ENCODE data around the gene SMIM41.

The SMIM41 gene

GRCh38 chr12:52079576-52080402, at the start of gene SMIM41:
SMIM41 (plus strand) TSS chr12:52079704; CDS start chr12:52079780, 76 bp downstream.
- DNase-seq = no peak

- no peak for DNase-seq
These were observed 47.1 kb upstream of the SMIM41 start for GRCh38 chr12:52032446-52032803.

- DNase-seq = peak; percentile 99
These were observed 46.6 kb upstream of the SMIM41 start for GRCh38 chr12:52032804-52033445.

- DNase-seq = no peak
These were observed 45.9 kb upstream of the SMIM41 start for GRCh38 chr12:52033446-52034140.

- DNase-seq = no peak
These were observed 44.3 kb upstream of the SMIM41 start for GRCh38 chr12:52035190-52035589.

- DNase-seq = no peak
These were observed 43.6 kb upstream of the SMIM41 start for GRCh38 chr12:52035926-52036325.

GRCh38 chr12:52036587-52037171, 42.8 kb upstream of the SMIM41 start:
- DNase-seq = peak; percentile 87

- DNase-seq = peak; percentile 78
These were observed 42.1 kb upstream of the SMIM41 start for GRCh38 chr12:52037248-52037861.

- DNase-seq = no peak
These were observed 41.1 kb upstream of the SMIM41 start for GRCh38 chr12:52038447-52038846.

- DNase-seq = no peak
These were observed 38.5 kb upstream of the SMIM41 start for GRCh38 chr12:52041035-52041434.

- DNase-seq = no peak
These were observed 37.8 kb upstream of the SMIM41 start for GRCh38 chr12:52041695-52042123.

- no peak for DNase-seq
These were observed 36.7 kb upstream of the SMIM41 start for GRCh38 chr12:52042706-52043385.

GRCh38 chr12:52043386-52044212, 35.9 kb upstream of the SMIM41 start:
- no peak for DNase-seq

GRCh38 chr12:52044292-52044983, 35.1 kb upstream of the SMIM41 start:
- no peak for DNase-seq

- DNase-seq = no peak
These were observed 33.7 kb upstream of the SMIM41 start for GRCh38 chr12:52045794-52046199.

GRCh38 chr12:52046859-52047258, 32.6 kb upstream of the SMIM41 start:
- no peak for DNase-seq

- no peak for DNase-seq
These were observed 30.2 kb upstream of the SMIM41 start for GRCh38 chr12:52049286-52049685.

- DNase-seq = no peak
These were observed 29.8 kb upstream of the SMIM41 start for GRCh38 chr12:52049688-52050087.

- DNase-seq = no peak
These were observed 29.3 kb upstream of the SMIM41 start for GRCh38 chr12:52050116-52050757.

All from 8988T (cell line).